Astrocyte (in vitro differentiated cells and primary cell): Measurements from ENCODE around the gene ADGRB3. TPM values are rescaled to one million over a fixed set of nuclear protein-coding genes. Genes with fewer than 3 reads are reported as not detected.

Experiments
- DNase-seq: peaks from one replicate; pipeline ENCODE4 v3.0.0-alpha.2; 2010; ENCODE audit warnings: low read depth
- FAIRE-seq: peaks from 2 replicates; lab custom pipeline; 2011; peaks lifted over from hg19 to GRCh38; lab: Jason Lieb, UNC
- H2AFZ ChIP-seq: 2 replicates; pipeline ENCODE4 v1.6.0; 2012; ENCODE audit warnings: low read depth, low read length, inconsistent platforms
- H3K27ac ChIP-seq: 2 replicates; pipeline ENCODE4 v1.5.1; 2011; ENCODE audit warnings: low read depth, low read length, inconsistent platforms
- H3K27me3 ChIP-seq: 2 replicates; pipeline ENCODE4 v1.6.0; 2011; ENCODE audit warnings: low read length, inconsistent platforms; ENCODE audit not compliant: insufficient read depth
- H3K36me3 ChIP-seq: 2 replicates; pipeline ENCODE4 v1.5.1; 2011; ENCODE audit warnings: low read length, inconsistent platforms; ENCODE audit not compliant: insufficient read depth
- H3K4me1 ChIP-seq: 2 replicates; pipeline ENCODE4 v1.5.1; 2011; ENCODE audit warnings: low read length, inconsistent platforms; ENCODE audit not compliant: insufficient read depth
- H3K4me2 ChIP-seq: 2 replicates; pipeline ENCODE4 v1.6.0; 2012; ENCODE audit warnings: low read length, inconsistent platforms
- H3K4me3 ChIP-seq: 2 replicates; pipeline ENCODE4 v1.5.1; 2011; ENCODE audit warnings: low read depth, mild to moderate bottlenecking, low read length, inconsistent platforms; ENCODE audit not compliant: insufficient read depth
- H3K79me2 ChIP-seq: 2 replicates; pipeline ENCODE4 v1.6.0; 2012; ENCODE audit warnings: mild to moderate bottlenecking, low read length, inconsistent platforms; ENCODE audit not compliant: insufficient read depth
- H3K9ac ChIP-seq: 2 replicates; pipeline ENCODE4 v1.6.0; 2012; ENCODE audit warnings: mild to moderate bottlenecking, low read length, inconsistent platforms
- H3K9me3 ChIP-seq: 2 replicates; pipeline ENCODE4 v1.5.1; 2012; ENCODE audit warnings: low read depth, mild to moderate bottlenecking, low read length, inconsistent platforms; ENCODE audit not compliant: insufficient read depth
- H4K20me1 ChIP-seq: 2 replicates; pipeline ENCODE4 v1.6.0; 2012; ENCODE audit warnings: low read length, inconsistent platforms; ENCODE audit not compliant: insufficient read depth
- H3K27ac Mint-ChIP-seq: one replicate; pipeline ENCODE4 v1.8.0; 2021; ENCODE audit warnings: mild to moderate bottlenecking, mixed read lengths; ENCODE audit not compliant: unreplicated experiment
- H3K27me3 Mint-ChIP-seq: one replicate; pipeline ENCODE4 v1.8.0; 2021; ENCODE audit warnings: low read depth, mixed read lengths; ENCODE audit not compliant: unreplicated experiment
- H3K36me3 Mint-ChIP-seq: one replicate; pipeline ENCODE4 v1.8.0; 2021; ENCODE audit warnings: low read depth, mixed read lengths; ENCODE audit not compliant: unreplicated experiment
- H3K4me1 Mint-ChIP-seq: one replicate; pipeline ENCODE4 v1.8.0; 2021; ENCODE audit warnings: low read depth, mixed read lengths; ENCODE audit not compliant: unreplicated experiment
- H3K4me3 Mint-ChIP-seq: one replicate; pipeline ENCODE4 v1.8.0; 2021; ENCODE audit warnings: mild to moderate bottlenecking, moderate library complexity, mixed read lengths; ENCODE audit not compliant: unreplicated experiment
- H3K9me3 Mint-ChIP-seq: one replicate; pipeline ENCODE4 v1.8.0; 2021; ENCODE audit warnings: mild to moderate bottlenecking, mixed read lengths; ENCODE audit not compliant: unreplicated experiment
- CTCF ChIP-seq: IDR thresholded peaks from 2 replicates; pipeline ENCODE4 v1.5.1; 2011; ENCODE audit warnings: low read depth, mild to moderate bottlenecking, inconsistent platforms, low read length, moderate library complexity; ENCODE audit not compliant: insufficient read depth
- EZH2 ChIP-seq: IDR thresholded peaks from 2 replicates; pipeline ENCODE4 v1.6.1; 2012; ENCODE audit warnings: mild to moderate bottlenecking, low read length, inconsistent platforms; ENCODE audit not compliant: insufficient read depth
- total RNA-seq: library from RNA; stranded (reverse); gene quantifications from 2 replicates; pipeline ENCODE4 v1.2.1, GENCODE V29; 2021

The ADGRB3 gene
- total RNA-seq, 1 donor from 2014 or later, result 0.77 TPM

DNA sequence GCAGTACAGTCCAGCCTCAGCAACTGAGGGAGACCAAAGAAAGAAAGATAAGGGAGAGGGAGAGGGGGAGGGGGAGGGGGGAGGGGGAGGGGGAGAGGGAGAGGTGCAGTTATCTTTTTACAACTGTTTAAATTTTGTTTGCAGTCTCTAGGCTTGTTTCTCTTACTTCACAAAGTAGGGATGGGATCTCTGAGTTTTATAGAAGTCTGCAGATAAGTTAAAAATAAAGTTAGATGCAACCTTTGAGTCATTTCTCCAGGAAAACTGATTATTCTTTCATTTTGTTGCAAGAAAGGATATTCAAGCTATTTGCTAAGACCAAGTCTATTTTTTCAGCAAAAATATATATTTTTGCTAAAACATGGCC is 487.3 kb downstream of the ADGRB3 start:
- TF ChIP-seq CTCF, result no peak
- TF ChIP-seq EZH2, result no peak
- H3K27me3 ChIP-seq, result no peaks in the 10 kb centered on the region
- DNase-seq (no peak), FAIRE-seq (no peak)
- no peaks in the 10 kb centered on the region for H3K36me3 ChIP-seq
- H3K9ac ChIP-seq, result no peak overlapping the region
- no peaks in the 10 kb centered on the region for H3K79me2 ChIP-seq
- Mint-ChIP-seq H3K4me3 (no peak overlapping the region), H3K27me3 (no peaks in the 10 kb centered on the region), H3K4me1 (no peaks in the 10 kb centered on the region), H3K9me3 (no peaks in the 10 kb centered on the region), H3K36me3 (no peaks in the 10 kb centered on the region), H3K27ac (no peak overlapping the region)
- H2AFZ ChIP-seq, result no peak overlapping the region
- H3K4me2 ChIP-seq, result no peak overlapping the region
- no peak overlapping the region for H3K27ac ChIP-seq
- no peaks in the 10 kb centered on the region for H4K20me1 ChIP-seq
- no peaks in the 10 kb centered on the region for H3K4me1 ChIP-seq
- no peaks in the 10 kb centered on the region for H3K9me3 ChIP-seq
- H3K4me3 ChIP-seq, result no peak overlapping the region

DNA sequence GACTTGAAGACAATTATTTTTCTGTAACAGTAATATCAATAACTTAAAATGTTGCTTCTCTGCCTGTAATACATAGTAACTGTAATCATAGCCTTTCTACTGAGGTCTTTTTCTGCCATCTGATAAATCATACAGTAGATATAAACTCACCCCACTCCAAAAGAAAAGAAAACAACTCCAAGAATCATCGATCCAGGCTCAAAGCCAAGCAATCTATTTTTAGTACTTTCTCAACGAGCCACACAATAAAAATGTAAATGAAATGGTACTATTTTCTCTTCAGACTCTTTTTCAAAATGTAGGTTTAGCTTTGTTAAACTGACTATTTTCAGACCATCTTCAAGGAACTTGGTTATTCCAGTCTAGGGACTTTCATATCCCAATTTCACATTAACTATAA is 493.3 kb downstream of the ADGRB3 start:
- Histone ChIP-seq H3K4me1 (no peaks in the 10 kb centered on the region), H3K79me2 (no peaks in the 10 kb centered on the region), H3K4me2 (no peak overlapping the region), H3K27me3 (no peaks in the 10 kb centered on the region), H3K4me3 (no peak overlapping the region), H3K27ac (no peak overlapping the region), H3K9ac (no peak overlapping the region), H3K9me3 (no peaks in the 10 kb centered on the region), H3K36me3 (no peaks in the 10 kb centered on the region), H4K20me1 (no peaks in the 10 kb centered on the region), H2AFZ (no peak overlapping the region)
- H3K9me3 Mint-ChIP-seq, result no peaks in the 10 kb centered on the region
- no peak for TF ChIP-seq CTCF
- no peak for TF ChIP-seq EZH2
- DNase-seq (no peak), FAIRE-seq (no peak)
- no peak overlapping the region for H3K27ac Mint-ChIP-seq
- peaks cover 10% of the 10 kb centered on the region for H3K4me1 Mint-ChIP-seq
- no peaks in the 10 kb centered on the region for H3K36me3 Mint-ChIP-seq
- H3K27me3 Mint-ChIP-seq, result no peaks in the 10 kb centered on the region
- no peak overlapping the region for H3K4me3 Mint-ChIP-seq

GRCh38 chr6:69129046-69129445 is 494.0 kb downstream of the ADGRB3 start:
- TF ChIP-seq CTCF, result no peak
- TF ChIP-seq EZH2, result no peak
- H3K36me3 Mint-ChIP-seq, result no peaks in the 10 kb centered on the region
- H3K27me3 Mint-ChIP-seq, result no peaks in the 10 kb centered on the region
- H3K27ac ChIP-seq, result no peak overlapping the region
- peaks cover 10% of the 10 kb centered on the region for H3K4me1 Mint-ChIP-seq
- H3K4me1 ChIP-seq, result no peaks in the 10 kb centered on the region
- H3K4me3 Mint-ChIP-seq, result no peak overlapping the region
- no peaks in the 10 kb centered on the region for H4K20me1 ChIP-seq
- no peaks in the 10 kb centered on the region for H3K9me3 ChIP-seq
- no peaks in the 10 kb centered on the region for H3K27me3 ChIP-seq
- no peak overlapping the region for H3K4me3 ChIP-seq
- no peaks in the 10 kb centered on the region for H3K79me2 ChIP-seq
- no peaks in the 10 kb centered on the region for H3K36me3 ChIP-seq
- peak overlapping the region; percentile 4 for H3K27ac Mint-ChIP-seq
- H3K9me3 Mint-ChIP-seq, result no peaks in the 10 kb centered on the region
- H3K9ac ChIP-seq, result no peak overlapping the region
- FAIRE-seq (no peak), DNase-seq (peak; percentile 18)
- H3K4me2 ChIP-seq, result no peak overlapping the region
- H2AFZ ChIP-seq, result no peak overlapping the region
